Epidermal melanocyte (primary cell): ENCODE measurements around the gene PTK6.

Source experiments
- DNase-seq: peaks from one replicate; pipeline ENCODE4 v3.0.0; 2011; ENCODE audit warnings: low spot score; ENCODE audit not compliant: insufficient read length

Gene PTK6

GRCh38 chr20:63495741-63496595 is 41.2 kb downstream of the PTK6 start:
- DNase-seq = peak; percentile 88

GRCh38 chr20:63495167-63495720 is 41.9 kb downstream of the PTK6 start:
- DNase-seq = peak; percentile 13

DNA sequence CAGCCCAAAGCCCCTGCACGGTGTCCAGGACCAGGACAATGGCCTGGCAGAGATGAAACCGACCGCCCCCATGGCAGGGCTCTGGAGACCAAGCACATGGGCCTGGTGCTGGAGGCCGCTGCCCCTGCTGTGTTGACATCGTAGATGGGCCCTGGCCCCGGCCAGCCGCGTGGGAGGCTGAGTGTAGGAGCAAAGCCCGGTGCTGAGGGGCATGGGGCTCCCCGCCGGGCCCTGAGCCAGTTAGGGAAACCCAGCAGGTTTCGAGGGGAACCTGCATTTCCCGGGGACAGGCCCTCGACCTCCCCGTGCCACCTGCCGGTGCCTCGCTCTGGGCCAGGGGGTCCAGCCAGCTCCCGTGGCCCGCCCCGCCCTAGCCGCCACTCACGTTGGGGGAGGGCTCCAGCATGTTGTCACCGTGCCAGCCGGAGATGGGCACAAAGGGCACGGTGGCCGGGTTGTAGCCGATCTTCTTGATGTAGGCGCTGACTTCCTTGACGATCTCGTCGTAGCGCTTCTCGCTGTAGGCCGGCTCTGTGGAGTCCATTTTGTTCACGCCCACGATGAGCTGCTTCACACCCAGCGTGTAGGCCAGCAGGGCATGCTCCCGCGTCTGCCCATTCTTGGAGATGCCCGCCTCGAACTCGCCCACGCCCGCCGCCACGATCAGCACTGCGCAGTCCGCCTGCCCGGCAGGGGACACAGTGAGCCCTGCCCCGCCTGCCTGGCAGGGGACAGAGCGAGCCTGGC is 42.6 kb downstream of the PTK6 start:
- peak; percentile 5 for DNase-seq

- no peak for DNase-seq
These were observed 43.1 kb downstream of the PTK6 start for GRCh38 chr20:63494084-63494419.

- DNase-seq = no peak
These were observed 43.6 kb downstream of the PTK6 start for GRCh38 chr20:63493563-63494020.

DNA sequence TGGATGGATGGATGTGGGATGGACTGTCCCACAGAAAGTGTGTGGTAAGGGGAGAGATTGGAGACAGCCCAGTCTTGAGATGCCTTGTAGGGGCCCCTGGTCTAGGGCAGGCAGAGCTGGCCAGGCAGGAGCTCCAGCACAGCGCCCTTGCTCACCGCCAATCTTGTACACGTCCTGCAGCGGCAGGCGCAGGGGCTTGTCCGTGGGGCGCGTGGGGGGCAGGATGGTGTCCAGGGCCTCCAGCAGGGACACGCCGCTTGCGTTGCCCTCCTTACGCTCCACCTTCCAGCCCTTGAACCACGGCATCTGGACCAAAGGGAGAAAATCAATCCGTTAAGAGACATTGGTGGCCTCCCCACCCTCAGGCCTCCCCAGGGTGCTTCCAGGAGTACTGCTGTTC is 44.2 kb downstream of the PTK6 start:
- DNase-seq = peak; percentile 9

- DNase-seq = no peak
These were observed 44.7 kb downstream of the PTK6 start for GRCh38 chr20:63492518-63492917.

- DNase-seq = no peak
These were observed 45.4 kb downstream of the PTK6 start for GRCh38 chr20:63491635-63492230.

DNA sequence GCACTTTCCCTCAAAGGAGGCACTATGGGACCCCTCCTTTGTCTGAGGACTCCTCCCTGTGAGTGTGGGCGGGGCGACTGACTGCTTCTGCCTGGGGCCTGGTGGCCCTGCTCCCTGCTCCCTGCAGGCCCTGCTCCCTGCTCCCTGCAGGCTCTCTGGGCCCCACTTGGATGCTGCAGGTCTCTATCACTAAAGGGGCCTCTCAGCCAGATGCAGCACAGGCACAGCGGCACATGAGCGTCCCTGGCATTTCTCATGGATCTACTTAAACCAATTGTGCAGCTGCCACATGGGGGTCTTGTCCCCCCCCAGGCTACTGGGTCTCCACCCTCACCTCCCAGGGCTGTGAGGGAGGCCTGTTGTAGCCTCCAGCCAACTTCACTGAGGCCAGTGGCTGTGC is 46.1 kb downstream of the PTK6 start:
- DNase-seq = no peak

DNA sequence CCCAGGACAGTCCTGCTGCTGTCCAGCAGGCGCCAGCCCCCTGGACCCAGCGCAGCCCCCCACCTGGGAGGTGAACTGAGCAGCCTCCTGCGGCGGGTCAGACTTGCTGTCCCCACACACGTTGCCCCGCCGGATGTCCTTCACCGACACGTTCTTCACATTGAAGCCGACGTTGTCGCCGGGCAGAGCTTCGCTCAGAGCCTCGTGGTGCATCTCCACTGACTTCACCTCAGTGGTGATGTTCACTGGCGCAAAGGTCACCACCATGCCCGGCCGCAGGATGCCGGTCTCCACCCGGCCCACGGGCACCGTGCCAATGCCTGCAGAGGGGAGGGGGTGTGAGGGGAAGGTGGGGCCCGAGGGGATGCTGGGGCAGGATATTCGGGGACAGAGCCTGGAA is 46.8 kb downstream of the PTK6 start:
- no peak for DNase-seq

DNA sequence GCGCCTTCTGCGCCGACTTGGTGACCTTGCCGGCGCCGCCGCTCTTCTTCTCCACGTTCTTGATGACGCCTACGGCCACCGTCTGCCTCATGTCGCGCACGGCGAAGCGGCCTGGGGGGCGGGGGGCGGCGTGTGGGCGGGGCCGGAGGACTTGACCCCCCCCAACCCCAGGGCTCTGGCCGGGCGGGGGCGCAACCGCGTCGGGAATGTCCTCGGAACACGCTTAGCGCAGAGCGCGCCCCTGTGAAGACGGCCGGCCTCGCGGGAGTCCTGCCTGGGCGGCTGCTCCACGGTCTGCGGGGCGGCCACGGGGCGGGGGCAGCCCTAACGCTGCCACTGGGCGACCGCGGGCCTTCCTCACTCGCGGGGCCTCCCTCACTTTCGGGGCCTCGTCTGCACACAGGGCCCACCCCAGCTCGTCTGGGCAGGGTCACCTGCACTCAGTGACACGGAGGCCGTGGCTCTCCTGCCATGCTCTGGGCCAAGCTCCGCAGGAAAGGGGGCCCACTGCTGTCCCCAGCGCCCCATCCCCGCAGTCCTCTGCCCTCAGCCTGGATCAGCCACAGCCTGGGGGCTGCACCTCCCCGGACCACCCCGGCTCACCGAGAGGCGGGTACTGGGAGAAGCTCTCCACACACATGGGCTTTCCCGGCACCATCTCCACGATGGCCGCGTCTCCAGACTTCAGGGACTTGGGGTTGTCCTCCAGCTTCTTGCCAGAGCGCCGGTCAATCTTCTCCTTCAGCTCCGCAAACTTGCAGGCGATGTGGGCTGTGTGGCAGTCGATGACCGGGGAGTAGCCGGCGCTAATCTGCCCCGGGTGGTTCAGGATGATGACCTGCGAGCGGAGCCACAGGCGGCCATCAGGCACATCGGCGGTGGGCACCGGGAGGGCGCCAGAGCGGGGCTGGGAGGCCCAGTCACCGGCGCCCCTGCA is 48.6 kb downstream of the PTK6 start:
- no peak for DNase-seq

- DNase-seq = no peak
These were observed 49.4 kb downstream of the PTK6 start for GRCh38 chr20:63487781-63488241.

- DNase-seq = no peak
These were observed 49.9 kb downstream of the PTK6 start for GRCh38 chr20:63487116-63487764.

DNA sequence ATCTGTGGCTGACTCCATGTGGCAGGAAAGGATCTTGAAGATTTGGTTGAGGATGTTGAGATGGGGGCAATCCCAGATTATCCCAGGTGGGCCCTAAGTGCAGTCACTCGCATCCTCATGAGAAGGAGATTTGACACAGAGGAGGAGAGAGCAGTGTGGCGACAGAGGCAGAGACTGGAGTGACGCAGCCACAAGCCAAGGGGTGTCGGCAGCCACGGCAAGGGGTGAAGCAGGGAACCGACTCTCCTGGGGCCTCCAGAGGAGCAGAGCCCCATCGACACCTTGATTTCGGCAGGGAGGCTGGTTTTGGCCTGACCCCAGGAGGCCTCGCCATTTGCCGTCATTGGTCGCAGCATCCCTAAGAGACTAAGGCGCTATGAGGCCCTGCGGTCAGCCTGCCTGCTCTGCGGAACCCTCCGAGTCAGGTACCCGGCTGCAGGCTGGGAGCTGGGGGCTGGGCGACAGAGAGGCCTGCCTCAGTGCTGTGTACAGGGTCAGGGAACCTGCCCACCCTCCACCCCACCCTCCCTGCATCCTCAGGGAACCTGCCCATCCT is 50.8 kb downstream of the PTK6 start:
- DNase-seq = no peak

DNA sequence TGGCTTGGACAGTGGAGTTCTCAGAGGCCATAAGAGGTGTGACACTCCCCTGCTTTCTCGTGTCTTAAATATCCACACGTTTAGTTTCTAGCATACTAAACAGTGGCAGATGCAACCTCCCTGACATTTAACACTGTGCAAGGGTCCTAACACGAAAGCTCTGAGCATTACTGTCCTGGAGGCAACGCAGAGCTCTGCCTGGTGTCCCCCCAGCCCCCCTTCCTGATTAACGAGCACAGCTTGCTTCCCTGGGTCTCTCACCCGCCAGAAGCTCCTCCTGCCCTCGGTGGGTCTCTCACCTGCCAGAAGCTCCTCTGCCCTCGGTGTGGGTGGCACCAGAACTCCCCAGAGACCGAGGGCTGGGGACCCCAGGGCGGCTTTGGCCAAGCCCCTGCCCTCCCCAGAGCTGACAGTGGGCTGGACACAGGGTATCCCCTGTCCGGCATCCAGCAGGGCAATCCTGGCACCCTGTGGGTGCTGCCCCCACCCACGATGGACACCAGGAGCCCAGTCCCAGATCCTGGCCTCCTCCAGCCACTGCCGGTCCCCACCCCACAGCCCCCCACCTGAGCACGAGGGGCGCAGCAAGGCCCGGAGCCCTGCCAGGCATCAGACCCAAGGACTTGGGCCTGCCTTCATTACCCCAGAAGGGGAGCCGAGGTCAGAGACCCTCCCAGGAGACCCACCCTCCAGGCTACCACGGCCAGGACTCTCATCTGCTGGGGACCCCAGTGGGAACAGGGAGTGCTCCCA is 52.3 kb downstream of the PTK6 start:
- no peak for DNase-seq

- DNase-seq = no peak
These were observed 52.9 kb downstream of the PTK6 start for GRCh38 chr20:63484236-63484635.

DNA sequence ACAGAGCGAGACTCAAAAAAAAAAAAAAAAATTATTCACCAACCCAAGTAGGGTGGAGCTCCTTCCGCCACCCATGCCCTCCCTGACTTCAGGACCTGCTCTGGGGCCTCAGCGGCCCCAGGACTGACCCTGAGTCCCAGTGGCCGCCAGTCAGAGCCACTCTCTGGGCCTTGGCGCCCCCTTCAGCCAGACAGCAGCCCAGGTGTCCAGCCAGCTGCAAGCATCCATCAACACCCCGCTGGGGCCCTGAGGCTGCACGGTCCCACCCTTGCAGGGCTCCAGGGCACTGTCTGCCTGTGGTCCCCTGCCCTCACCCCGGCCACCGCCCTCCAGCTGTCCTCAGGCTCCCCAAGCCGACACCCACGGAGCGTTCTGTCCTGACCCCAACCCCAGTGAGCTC is 53.3 kb downstream of the PTK6 start:
- no peak for DNase-seq

DNA sequence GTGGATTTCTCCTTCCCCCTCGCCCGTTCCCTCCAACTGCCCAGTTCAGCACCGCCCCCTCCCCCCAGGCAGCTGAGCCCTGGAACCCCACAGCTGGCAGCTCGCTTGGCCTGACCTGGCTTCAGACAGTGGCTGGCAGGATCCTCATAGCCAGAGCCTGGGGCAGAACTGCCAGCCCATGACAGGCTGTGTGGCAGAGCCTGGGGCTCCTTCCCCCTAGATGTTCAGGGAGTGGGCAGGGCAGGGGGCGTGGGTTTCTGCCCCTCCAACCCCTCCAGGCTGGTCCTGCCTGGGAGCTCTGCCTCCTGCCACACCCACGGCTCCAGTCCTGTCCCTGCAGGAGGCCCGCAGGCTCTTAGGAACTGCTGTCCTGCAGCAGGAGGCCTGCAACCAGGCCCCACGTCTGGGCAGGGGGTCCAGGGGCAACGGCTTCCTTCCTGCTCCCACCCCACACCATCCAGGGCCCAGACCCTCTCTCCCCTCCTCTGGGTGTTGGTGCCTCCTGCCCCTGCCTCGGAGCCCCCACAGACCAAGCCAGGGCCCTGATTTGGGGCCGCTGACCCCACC is 55.1 kb downstream of the PTK6 start:
- DNase-seq = no peak

GRCh38 chr20:63481503-63481902 is 55.7 kb downstream of the PTK6 start:
- DNase-seq = no peak
